Raji (cell line): ENCODE data around the gene RDH5.
A peak's percentile ranks its signal among the peaks of the same experiment; 100 is the strongest.

Experiments
- POLR2A ChIP-seq: IDR thresholded peaks from 2 replicates; pipeline ENCODE4 v1.6.1; 2011; ENCODE audit warnings: low read depth, low read length, control low read depth; ENCODE audit not compliant: insufficient read depth

RDH5 gene

DNA sequence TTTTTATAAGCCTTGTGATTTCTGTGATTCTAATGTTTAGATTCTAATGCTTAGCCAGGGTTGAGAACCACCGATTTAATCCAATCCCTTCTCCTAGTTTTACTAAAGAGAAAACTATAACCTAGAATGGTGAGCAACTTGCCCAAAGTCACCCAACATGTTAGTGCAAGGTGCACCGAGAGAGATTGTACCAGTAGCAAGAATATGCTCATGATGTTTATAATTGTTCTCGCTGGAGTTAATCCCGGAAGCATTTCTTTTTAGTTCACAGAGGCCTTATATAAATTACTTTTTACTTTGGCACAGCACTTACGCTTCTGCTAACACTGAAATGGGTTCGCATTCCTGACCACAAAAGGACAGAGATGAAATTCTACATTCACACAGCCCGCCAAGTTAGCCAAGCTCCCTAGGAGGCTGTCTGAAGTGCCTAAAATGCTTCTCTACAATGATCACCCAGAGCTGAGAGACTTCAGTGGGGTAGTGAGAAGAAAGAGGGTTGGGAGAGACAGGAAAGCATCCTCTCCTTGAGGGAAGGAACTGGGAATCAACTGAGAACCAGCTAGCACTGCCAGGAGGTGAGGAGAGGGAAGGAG lies 4.9 kb upstream of the RDH5 start:
- TF ChIP-seq POLR2A = no peak

DNA sequence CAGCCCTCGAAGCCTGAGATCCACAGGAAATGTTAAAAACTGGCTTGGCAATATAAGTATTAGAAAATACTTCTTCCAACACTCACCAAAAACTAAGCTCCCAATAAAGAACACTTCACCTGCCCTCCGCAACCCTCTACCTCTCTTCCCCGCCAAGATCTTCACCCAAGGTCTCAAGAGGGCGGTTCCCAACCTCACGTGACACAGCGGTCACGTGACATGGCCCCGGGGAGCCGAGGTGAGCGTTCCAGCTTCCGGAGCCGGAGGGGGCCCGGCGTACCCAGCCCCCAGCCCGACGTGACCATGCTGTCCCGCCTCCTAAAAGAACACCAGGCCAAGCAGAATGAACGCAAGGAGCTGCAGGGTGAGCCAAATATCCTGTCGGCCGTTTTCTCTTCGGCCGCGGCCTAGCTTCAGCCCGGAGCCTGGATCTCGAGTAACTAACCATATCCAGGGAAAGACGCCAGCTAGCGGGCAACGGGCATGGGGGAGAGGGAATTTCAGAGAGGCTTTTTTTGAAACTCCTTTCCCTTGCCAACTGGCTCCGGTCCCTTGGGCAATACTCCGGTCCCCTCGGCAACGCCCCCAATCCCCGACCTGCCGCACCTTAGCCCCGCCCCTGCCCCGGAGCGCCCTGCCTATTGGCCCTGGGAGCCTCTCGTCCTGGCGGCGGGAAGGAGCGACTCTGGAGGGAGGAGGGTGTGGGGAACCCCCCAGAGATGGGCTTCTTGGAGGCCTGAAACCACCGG lies 4.2 kb upstream of the RDH5 start, which contains the start of gene BLOC1S1:
BLOC1S1 (plus strand) TSS at position 214 of the 749 bp plus-strand sequence; CDS start at position 220, 6 bp downstream.
- peak; percentile 72 for TF ChIP-seq POLR2A

GRCh38 chr12:55716582-55716957 lies 3.6 kb upstream of the RDH5 start:
- 0 out of 2 replicates have a peak, but pooled peaks have one; percentile 32 for TF ChIP-seq POLR2A

DNA sequence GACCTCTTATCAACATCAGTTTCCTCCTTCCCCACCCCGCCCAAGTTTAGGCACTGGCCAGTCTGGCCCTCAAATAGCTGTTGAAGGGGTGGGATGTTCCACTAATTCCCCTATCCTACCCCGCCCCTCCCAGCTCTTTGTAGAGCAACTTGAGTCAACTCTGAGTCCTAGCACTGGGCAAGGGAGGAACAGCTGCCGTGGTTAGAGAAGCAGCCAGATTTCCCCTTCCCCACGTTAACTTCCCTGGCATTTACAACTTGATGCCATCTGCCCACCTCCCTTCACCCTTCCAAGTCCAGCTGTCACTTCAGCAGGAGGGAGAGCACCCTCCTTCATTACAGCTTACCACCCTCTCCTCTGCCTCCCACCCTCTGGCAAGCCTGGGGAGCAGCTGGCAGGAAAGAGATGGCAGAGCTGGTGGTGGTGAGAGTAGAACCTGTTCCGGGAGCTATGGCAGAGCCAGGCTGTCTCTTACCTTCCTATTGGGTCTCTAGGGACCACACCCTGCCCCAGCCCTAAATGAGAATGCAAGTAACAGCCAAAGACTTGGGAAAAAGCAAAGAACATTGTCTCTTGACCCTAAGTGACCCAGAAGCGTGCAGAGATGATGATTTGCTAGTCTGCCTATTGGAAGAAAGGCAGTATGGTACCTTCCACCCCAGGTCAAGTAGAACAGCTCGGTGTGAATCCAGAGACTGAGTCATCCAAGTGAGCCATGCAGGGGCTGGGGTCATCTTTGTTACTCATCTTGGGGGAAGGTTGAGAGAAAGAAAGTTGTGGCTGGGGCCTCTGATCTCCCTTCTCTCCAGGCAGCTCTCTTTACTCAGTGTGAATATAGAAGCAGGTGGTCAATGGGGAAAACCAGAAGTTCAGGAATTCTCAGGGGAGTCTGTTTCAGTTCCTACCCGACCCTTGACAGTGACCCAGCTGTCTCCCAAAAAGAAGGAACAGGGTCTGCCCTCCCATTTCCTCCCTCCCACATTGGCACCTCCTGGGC lies 2.9 kb upstream of the RDH5 start:
- TF ChIP-seq POLR2A = no peak

DNA sequence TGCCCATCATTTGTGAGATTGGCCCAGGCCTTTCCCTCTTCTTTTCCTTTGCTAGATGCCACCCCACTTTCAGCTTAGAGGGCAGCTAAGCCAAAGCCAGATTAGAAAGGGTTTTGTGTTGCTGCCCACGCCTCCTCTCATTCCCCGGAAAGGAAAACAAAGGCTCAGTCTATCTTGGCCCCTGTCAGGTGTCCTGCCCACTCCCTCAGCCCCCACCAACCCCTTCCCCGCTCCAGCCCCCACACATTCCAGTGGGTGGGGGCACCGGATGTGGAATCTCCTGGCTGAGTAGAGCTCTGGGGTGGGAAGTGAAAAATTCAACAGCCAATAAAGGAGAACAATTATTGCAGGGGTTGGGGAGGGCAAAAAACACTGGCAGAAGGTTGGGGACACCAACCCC lies 2.2 kb upstream of the RDH5 start:
- TF ChIP-seq POLR2A = no peak

DNA sequence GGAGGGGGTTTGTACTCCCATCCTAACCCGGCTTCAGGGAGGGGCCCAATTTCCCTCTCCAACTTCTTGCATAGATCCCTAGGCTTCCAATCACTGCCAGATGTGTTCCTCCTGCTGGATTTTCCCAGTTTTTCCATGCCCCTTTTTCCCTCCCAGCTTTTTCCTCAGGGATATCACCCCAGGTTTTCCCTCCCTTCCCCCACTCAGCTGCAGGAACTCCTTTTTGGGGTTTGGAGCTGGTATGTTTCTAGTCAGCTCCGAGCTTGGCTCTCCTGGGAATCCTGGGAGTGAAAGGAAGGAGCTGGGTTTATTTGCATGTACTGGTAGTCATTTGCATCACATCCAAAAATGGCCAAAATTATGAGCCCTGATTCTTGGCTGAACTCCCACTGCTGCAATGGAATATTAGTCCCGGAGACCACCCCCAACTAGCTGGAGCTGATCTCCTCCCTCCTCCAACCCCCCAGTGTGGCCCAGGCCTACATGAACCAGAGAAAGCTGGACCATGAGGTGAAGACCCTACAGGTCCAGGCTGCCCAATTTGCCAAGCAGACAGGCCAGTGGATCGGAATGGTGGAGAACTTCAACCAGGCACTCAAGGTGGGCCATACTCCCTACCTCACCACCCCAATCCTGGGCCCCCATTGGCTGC lies 1.4 kb upstream of the RDH5 start:
- TF ChIP-seq POLR2A = no peak

DNA sequence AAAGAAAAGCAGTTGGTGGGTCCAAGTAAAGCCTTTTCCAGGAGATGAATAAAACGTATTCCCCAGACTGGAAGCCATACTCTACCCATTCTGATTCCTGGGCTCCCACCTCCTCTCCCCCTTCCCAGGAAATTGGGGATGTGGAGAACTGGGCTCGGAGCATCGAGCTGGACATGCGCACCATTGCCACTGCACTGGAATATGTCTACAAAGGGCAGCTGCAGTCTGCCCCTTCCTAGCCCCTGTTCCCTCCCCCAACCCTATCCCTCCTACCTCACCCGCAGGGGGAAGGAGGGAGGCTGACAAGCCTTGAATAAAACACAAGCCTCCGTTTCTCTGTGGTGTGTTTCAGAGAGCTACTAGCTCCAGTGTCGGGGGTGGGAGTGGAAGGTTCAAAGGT lies 822 bp upstream of the RDH5 start:
- no peak for TF ChIP-seq POLR2A

- no peak for TF ChIP-seq POLR2A
Measured at GRCh38 chr12:55720894-55721444, 776 bp downstream of the RDH5 start.

GRCh38 chr12:55721601-55722213 lies 1.5 kb downstream of the RDH5 start:
- TF ChIP-seq POLR2A = 0 out of 2 replicates have a peak, but pooled peaks have one; percentile 10

- TF ChIP-seq POLR2A = no peak
Measured at GRCh38 chr12:55722948-55723347, 2.8 kb downstream of the RDH5 start.

DNA sequence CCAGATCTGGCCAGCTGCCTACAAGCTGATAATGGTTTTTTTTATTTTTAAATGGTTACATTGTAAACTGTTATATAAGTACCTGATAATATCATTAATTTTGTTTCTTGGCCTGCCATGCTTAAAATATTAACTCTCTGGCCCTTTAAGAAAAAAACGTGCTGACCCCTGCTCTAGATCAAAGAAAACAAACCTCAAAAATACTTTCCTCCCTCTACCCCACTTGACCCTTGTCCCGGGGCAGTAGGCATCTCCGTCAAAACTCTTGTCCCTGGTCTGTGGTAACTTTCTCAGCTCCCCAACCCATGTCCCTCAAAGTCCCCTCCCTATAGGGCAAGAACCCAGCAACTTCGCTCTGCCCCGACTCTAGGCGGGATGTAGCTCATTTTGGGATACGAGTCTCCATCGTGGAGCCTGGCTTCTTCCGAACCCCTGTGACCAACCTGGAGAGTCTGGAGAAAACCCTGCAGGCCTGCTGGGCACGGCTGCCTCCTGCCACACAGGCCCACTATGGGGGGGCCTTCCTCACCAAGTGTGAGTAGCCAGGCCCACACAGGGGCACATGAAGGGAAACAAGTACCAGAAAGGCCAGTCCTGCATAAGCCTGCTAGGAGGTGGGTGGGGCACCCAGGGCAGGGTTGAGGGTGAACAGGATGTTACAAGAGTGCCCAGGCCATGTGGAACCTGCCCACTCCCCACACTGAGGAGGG lies 3.5 kb downstream of the RDH5 start:
- no peak for TF ChIP-seq POLR2A

DNA sequence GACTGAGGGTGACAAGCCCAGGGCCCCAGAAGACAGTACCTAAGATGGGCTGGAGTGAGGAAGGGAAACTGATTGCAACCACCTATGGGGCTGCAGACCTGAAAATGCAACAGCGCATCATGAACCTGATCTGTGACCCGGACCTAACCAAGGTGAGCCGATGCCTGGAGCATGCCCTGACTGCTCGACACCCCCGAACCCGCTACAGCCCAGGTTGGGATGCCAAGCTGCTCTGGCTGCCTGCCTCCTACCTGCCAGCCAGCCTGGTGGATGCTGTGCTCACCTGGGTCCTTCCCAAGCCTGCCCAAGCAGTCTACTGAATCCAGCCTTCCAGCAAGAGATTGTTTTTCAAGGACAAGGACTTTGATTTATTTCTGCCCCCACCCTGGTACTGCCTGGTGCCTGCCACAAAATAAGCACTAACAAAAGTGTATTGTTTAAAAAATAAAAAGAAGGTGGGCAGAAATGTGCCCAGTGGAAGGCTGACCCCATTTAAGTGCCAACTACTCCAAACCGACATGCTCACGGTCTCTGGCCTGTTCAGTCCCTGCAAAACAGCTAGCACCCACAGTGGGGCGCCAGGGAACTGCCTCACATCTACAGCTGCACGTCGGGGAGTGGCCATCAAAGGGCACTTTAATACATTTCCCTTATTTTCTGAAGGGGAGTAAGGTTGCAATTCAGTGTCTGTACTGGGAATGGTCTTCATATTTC lies 4.2 kb downstream of the RDH5 start:
- TF ChIP-seq POLR2A = no peak

DNA sequence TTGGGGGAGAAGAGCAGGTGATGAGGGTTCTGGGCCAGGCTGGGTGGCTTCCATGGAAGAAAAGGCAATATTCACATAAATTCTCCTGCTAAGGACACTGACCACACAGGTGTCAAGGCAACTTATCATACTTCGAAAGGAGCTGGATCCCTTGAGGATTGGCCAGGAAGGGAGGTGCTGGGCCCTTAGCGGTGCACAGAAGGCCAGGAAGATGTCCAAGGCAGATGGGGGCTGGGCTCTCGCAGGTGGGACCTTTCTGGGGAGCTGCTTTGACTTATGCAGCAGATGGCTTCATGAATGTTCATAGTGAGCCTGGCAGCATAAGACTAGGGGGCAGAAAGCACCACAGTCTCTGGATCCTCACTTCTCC lies 4.7 kb downstream of the RDH5 start:
- TF ChIP-seq POLR2A = no peak
